Panc1 (cell line): ENCODE results near the gene AP3M1. TPM values are rescaled to one million over a fixed set of nuclear protein-coding genes. Genes with fewer than 3 reads are reported as not detected.
"Not testable (repeated sequence)": the region's sequence is repeated elsewhere in the genome, so short reads cannot be mapped to it uniquely, and the experiment has no call there.

Source experiments
- ATAC-seq: fragments of 200-7000 bp; cut with Tn5 transposase; 2 replicates; pipeline ENCODE4 v1.9.1; 2020; ENCODE audit warnings: mild to moderate bottlenecking, moderate library complexity
- BruUV-seq: library from RNA; stranded (reverse); fragments of 400-500 nt; replicated peaks from 2 replicates; lab custom pipeline; 2021; lab: Mats Ljungman, UMichigan
- CTCF ChIA-PET: fragments of 300-600 bp; sonication (Branson Sonifier 250); formaldehyde crosslinking; loops from one replicate; lab custom pipeline; 2022; ENCODE audit warnings: antibody characterized with exemption; lab: Charles Lee
- POLR2A ChIA-PET: fragments of 300-600 bp; sonication (Branson Sonifier 250); formaldehyde crosslinking; loops from one replicate; lab custom pipeline; 2022; ENCODE audit warnings: antibody characterized with exemption; lab: Charles Lee
- DNase-seq: peaks from one replicate; pipeline ENCODE4 v3.0.0-alpha.2; 2010; ENCODE audit warnings: low read depth, low spot score
- H3K27ac ChIP-seq: 2 replicates; pipeline ENCODE4 v1.5.1; 2011; ENCODE audit warnings: mild to moderate bottlenecking, low read length, inconsistent platforms
- H3K27me3 ChIP-seq: fragments of 200-500 bp; sonication (Bioruptor generic); 2 replicates; pipeline ENCODE4 v1.6.0; 2014; ENCODE audit warnings: low read length, inconsistent platforms; ENCODE audit not compliant: control insufficient read depth, insufficient read depth
- H3K36me3 ChIP-seq: fragments of 200-500 bp; sonication (Bioruptor generic); 2 replicates; pipeline ENCODE4 v1.5.1; 2014; ENCODE audit warnings: inconsistent platforms, mild to moderate bottlenecking, low read length, moderate library complexity; ENCODE audit not compliant: control insufficient read depth, insufficient read depth
- H3K4me1 ChIP-seq: 2 replicates; pipeline ENCODE4 v1.5.1; 2011; ENCODE audit warnings: inconsistent platforms, mild to moderate bottlenecking, low read length, moderate library complexity; ENCODE audit not compliant: control insufficient read depth, insufficient read depth
- H3K4me3 ChIP-seq, 2 experiments: 2 replicates each; pipeline ENCODE4 v1.5.1; 2011 to 2012; ENCODE audit warnings: low read depth in 2 of 2, low read length in 2 of 2, mild to moderate bottlenecking in 2 of 2, inconsistent platforms in 1 of 2, moderate library complexity in 1 of 2
- H3K9me3 ChIP-seq: fragments of 200-500 bp; sonication (Bioruptor generic); 2 replicates; pipeline ENCODE4 v1.5.1; 2014; ENCODE audit warnings: low read depth, mild to moderate bottlenecking, inconsistent platforms, low read length, moderate library complexity; ENCODE audit not compliant: control insufficient read depth, insufficient read depth
- POLR2AphosphoS5 ChIP-seq: IDR thresholded peaks from 2 replicates; pipeline ENCODE4 v1.6.1; 2012; ENCODE audit warnings: mild to moderate bottlenecking, low read depth, low read length, moderate library complexity
- SIN3A ChIP-seq: IDR thresholded peaks from 2 replicates; pipeline ENCODE4 v1.6.1; 2012; ENCODE audit warnings: low read depth, mild to moderate bottlenecking, low read length, moderate library complexity, borderline replicate concordance; ENCODE audit not compliant: insufficient read depth
- TCF7L2 ChIP-seq: IDR thresholded peaks from 2 replicates; pipeline ENCODE4 v1.6.1; 2011; ENCODE audit warnings: mild to moderate bottlenecking, low read depth, low read length, inconsistent platforms
- in situ Hi-C: cut with HindIII; loops from 2 replicates; pipeline ENCODE4 v1.10.0; 2016; ENCODE audit warnings: low sequenced_read_pairs, low pct_unique_long_range_greater_than_20kb
- intact Hi-C: fragments of 100-400 bp; cut with micrococcal nuclease; formaldehyde crosslinking; loops from one replicate; pipeline ENCODE4 v1.10.0; 2022; ENCODE audit not compliant: unreplicated experiment
- total RNA-seq: library from RNA; stranded (reverse); gene quantifications from one replicate; pipeline ENCODE4 v1.2.1, GENCODE V29; 2021; ENCODE audit not compliant: unreplicated experiment
- TF ChIP-seq, protein P1 (sequence below): fragments of 450-650 bp; IDR thresholded peaks from 2 replicates; pipeline ENCODE4 v1.5.1; 2017; ENCODE audit warnings: mild to moderate bottlenecking
- TF ChIP-seq, protein P2 (sequence below), 2 experiments: IDR thresholded peaks; 2 replicates each; pipeline ENCODE4 v1.6.1; 2011 to 2012; ENCODE audit warnings: low read depth in 2 of 2, control low read depth in 1 of 2, low read length in 1 of 2, mild to moderate bottlenecking in 1 of 2, moderate library complexity in 1 of 2; ENCODE audit not compliant: insufficient read depth in 1 of 2

Gene AP3M1
- total RNA-seq, 1 experiment from 2014 or later = 51.5 TPM

DNA sequence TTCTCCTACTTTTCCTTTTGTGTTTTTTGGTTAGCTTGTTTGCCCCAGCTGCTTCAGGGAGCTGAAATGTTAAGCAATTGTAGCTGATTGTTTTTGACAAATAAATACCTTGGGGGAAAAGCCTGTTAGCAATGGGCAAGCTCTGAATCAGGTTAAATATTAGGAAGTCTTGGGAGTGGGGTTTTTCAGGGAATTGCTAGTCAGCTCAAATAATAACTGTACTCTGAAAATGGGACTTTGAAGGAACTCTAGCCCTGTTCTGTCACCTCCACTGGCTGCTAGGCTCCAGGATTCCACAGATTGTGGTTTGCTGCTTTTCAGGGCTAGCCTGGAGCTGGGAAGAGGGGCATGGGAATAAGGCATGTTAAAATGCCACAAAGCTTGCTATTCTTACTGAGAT lies 39.9 kb upstream of the AP3M1 start:
- POLR2A ChIA-PET = interaction anchor here (0.7 to 1.5 kb wide), 3 partner anchors 11 to 920 kb away, joined by 4 to 8 read pairs (median 6); no protein-coding TSS in a partner anchor
- CTCF ChIA-PET = interaction anchor here (0.5 to 1.2 kb wide), 2 partner anchors 23 to 760 kb away, joined by 4 to 6 read pairs; no protein-coding TSS in a partner anchor
- TF ChIP-seq, protein P1, sequence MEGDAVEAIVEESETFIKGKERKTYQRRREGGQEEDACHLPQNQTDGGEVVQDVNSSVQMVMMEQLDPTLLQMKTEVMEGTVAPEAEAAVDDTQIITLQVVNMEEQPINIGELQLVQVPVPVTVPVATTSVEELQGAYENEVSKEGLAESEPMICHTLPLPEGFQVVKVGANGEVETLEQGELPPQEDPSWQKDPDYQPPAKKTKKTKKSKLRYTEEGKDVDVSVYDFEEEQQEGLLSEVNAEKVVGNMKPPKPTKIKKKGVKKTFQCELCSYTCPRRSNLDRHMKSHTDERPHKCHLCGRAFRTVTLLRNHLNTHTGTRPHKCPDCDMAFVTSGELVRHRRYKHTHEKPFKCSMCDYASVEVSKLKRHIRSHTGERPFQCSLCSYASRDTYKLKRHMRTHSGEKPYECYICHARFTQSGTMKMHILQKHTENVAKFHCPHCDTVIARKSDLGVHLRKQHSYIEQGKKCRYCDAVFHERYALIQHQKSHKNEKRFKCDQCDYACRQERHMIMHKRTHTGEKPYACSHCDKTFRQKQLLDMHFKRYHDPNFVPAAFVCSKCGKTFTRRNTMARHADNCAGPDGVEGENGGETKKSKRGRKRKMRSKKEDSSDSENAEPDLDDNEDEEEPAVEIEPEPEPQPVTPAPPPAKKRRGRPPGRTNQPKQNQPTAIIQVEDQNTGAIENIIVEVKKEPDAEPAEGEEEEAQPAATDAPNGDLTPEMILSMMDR = no peak
- TF ChIP-seq SIN3A = no peak
- no peak for TF ChIP-seq TCF7L2
- TF ChIP-seq, protein P2, sequence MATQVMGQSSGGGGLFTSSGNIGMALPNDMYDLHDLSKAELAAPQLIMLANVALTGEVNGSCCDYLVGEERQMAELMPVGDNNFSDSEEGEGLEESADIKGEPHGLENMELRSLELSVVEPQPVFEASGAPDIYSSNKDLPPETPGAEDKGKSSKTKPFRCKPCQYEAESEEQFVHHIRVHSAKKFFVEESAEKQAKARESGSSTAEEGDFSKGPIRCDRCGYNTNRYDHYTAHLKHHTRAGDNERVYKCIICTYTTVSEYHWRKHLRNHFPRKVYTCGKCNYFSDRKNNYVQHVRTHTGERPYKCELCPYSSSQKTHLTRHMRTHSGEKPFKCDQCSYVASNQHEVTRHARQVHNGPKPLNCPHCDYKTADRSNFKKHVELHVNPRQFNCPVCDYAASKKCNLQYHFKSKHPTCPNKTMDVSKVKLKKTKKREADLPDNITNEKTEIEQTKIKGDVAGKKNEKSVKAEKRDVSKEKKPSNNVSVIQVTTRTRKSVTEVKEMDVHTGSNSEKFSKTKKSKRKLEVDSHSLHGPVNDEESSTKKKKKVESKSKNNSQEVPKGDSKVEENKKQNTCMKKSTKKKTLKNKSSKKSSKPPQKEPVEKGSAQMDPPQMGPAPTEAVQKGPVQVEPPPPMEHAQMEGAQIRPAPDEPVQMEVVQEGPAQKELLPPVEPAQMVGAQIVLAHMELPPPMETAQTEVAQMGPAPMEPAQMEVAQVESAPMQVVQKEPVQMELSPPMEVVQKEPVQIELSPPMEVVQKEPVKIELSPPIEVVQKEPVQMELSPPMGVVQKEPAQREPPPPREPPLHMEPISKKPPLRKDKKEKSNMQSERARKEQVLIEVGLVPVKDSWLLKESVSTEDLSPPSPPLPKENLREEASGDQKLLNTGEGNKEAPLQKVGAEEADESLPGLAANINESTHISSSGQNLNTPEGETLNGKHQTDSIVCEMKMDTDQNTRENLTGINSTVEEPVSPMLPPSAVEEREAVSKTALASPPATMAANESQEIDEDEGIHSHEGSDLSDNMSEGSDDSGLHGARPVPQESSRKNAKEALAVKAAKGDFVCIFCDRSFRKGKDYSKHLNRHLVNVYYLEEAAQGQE (IDR thresholded peaks at IDR 0.05; ENCODE audit: insufficient read depth in 1 of 2, low read depth in 2 of 2, low read length in 1 of 2) = no peak
- no peak for TF ChIP-seq POLR2AphosphoS5
- peak overlapping the region; percentile 91 for H3K27ac ChIP-seq
- no TSS peak for BruUV-seq
- H3K4me1 ChIP-seq = peaks cover 49% of the 10 kb centered on the region
- ATAC-seq (peak; percentile 67), DNase-seq (no peak)
- no peaks in the 10 kb centered on the region for H3K36me3 ChIP-seq
- intact Hi-C loops = no loop called here
- H3K27me3 ChIP-seq = no peaks in the 10 kb centered on the region
- H3K4me3 ChIP-seq = peak overlapping the region; percentile 4 to 41
- in situ Hi-C loops = no loop called here
- no peaks in the 10 kb centered on the region for H3K9me3 ChIP-seq

DNA sequence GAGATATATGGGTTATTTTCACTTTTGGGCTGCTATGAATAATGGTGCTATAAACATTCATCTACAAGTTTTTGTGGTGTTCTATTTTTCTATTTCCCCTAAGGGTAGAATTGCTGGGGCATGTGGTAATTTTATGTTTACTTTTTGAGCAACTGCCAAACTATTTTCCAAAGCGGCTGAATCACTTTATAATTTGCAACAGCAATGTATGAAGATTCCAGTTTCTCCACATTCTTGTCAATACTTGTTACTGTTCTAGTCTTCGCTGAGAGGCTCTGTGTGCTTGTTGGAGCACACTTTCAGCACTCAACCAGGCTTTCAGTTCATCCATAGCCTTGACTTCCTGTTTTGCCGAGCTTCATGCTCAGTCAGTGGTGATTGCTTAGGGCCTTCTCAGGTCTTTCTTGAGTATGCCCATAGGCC lies 39.4 kb upstream of the AP3M1 start:
- H3K36me3 ChIP-seq = no peaks in the 10 kb centered on the region
- ChIA-PET POLR2A (interaction anchor here (0.6 to 1.5 kb wide), 3 partner anchors 14 to 920 kb away, joined by 4 to 20 read pairs (median 6); no protein-coding TSS in a partner anchor), CTCF (interaction anchor here (1.2 kb wide), 1 partner anchor 23 kb away, joined by 6 read pairs; no protein-coding TSS in a partner anchor)
- in situ Hi-C loops = no loop called here
- TF ChIP-seq SIN3A (no peak), POLR2AphosphoS5 (0 out of 2 replicates have a peak, but pooled peaks have one; percentile 30), TCF7L2 (no peak)
- TF ChIP-seq, protein P1 = no peak
- TF ChIP-seq, protein P2 (IDR thresholded peaks at IDR 0.05; ENCODE audit: insufficient read depth in 1 of 2, low read depth in 2 of 2, low read length in 1 of 2) = no peak
- H3K27me3 ChIP-seq = no peaks in the 10 kb centered on the region
- no TSS peak for BruUV-seq
- H3K27ac ChIP-seq = peak overlapping the region; percentile 91
- H3K9me3 ChIP-seq = no peaks in the 10 kb centered on the region
- H3K4me3 ChIP-seq = peak overlapping the region; percentile 4 to 41
- intact Hi-C loops = no loop called here
- peaks cover 49% of the 10 kb centered on the region for H3K4me1 ChIP-seq
- peak; percentile 91 for ATAC-seq
- DNase-seq = peak; percentile 73

DNA sequence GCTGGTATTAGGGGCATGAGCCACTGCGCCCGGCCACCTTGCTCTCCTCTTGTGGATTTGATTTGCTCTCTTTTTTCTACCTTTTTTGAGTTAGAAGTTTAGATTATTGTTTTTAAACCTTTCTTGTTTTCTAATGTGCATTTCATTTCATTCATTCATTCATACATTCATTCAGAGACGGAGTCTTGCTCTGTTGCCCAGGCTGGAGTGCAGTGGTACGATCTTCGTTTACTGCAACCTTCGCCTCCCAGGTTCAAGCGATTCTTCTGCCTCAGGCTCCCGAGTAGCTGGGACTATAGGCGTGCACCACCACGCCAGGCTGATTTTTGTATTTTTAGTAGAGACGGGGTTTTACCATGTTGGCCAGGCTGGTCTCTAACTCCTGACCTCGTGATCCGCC lies 38.0 kb upstream of the AP3M1 start:
- CTCF ChIA-PET, POLR2A ChIA-PET: not testable (repeated sequence)
- peaks cover 43% of the 10 kb centered on the region for H3K4me1 ChIP-seq

More for the DNA sequence above, 38.0 kb upstream of the AP3M1 start:
- ATAC-seq, H3K4me3 ChIP-seq, H3K27ac ChIP-seq, intact Hi-C loops, BruUV-seq, H3K9me3 ChIP-seq, DNase-seq, H3K27me3 ChIP-seq, H3K36me3 ChIP-seq, in situ Hi-C loops: not testable (repeated sequence)
